Neural cell (in vitro differentiated cells): ENCODE results near the gene CNIH3.

ENCODE experiments used
- EP300 ChIP-seq: fragments of 450-650 bp; conservative IDR thresholded peaks from 2 replicates; pipeline ENCODE4 v1.6.1; 2014; ENCODE audit warnings: antibody characterized with exemption, mild to moderate bottlenecking, moderate library complexity; ENCODE audit not compliant: poor library complexity, severe bottlenecking
- TAF1 ChIP-seq: IDR thresholded peaks from 2 replicates; pipeline ENCODE4 v1.6.1; 2012; ENCODE audit warnings: low read depth

GRCh38 chr1:224783006-224783651 lies 167.0 kb downstream of the CNIH3 start:
- no peak for TF ChIP-seq TAF1
- no peak for TF ChIP-seq EP300
